Suprapubic skin (tissue), 4 donors: Measurements from ENCODE around the gene CCDC170. TPM values are rescaled to one million over a fixed set of nuclear protein-coding genes. Genes with fewer than 3 reads are reported as not detected.

Source experiments
- DNase-seq, 2 donors: peaks; one replicate each; pipeline ENCODE4 v3.0.0-alpha.2; 2019; ENCODE audit warnings: low spot score in 2 of 2
- H3K27ac ChIP-seq: fragments of 200-600 bp; sonication (generic); one replicate; pipeline ENCODE4 v1.5.1; 2019
- H3K27me3 ChIP-seq: fragments of 200-600 bp; sonication (generic); one replicate; pipeline ENCODE4 v1.5.1; 2019
- H3K36me3 ChIP-seq: fragments of 200-600 bp; sonication (generic); one replicate; pipeline ENCODE4 v1.5.1; 2019
- H3K4me1 ChIP-seq: fragments of 200-600 bp; sonication (generic); one replicate; pipeline ENCODE4 v1.5.1; 2019
- H3K4me3 ChIP-seq: fragments of 200-600 bp; sonication (generic); one replicate; pipeline ENCODE4 v1.5.1; 2019; ENCODE audit warnings: mild to moderate bottlenecking
- H3K9me3 ChIP-seq: fragments of 200-600 bp; sonication (generic); one replicate; pipeline ENCODE4 v1.5.1; 2019
- CTCF ChIP-seq, 2 donors: fragments of 200-600 bp in 1 of 2; fragments of 450-650 bp in 1 of 2; sonication (generic) in 1 of 2; IDR thresholded peaks; one replicate each; pipeline ENCODE4 v1.5.1; 2016 to 2019; ENCODE audit warnings: antibody characterized with exemption in 2 of 2, mild to moderate bottlenecking in 1 of 2, moderate library complexity in 1 of 2
- EP300 ChIP-seq: sonication (generic); formaldehyde crosslinking; IDR thresholded peaks from one replicate; pipeline ENCODE4 v1.6.1; 2017; ENCODE audit warnings: antibody characterized with exemption
- POLR2A ChIP-seq, 2 donors: fragments of 450-650 bp; IDR thresholded peaks; one replicate each; pipeline ENCODE4 v1.6.1; 2017; ENCODE audit warnings: antibody characterized with exemption in 2 of 2, mild to moderate bottlenecking in 2 of 2, moderate library complexity in 2 of 2
- POLR2AphosphoS5 ChIP-seq, 3 donors: sonication (generic); formaldehyde crosslinking; IDR thresholded peaks; one replicate each; pipeline ENCODE4 v1.6.1; 2017; ENCODE audit warnings: antibody characterized with exemption in 3 of 3
- WGBS: methylation state at CpG from one replicate; pipeline ENCODE4 v1.1.5; 2018; 5-methylcytosine and 5-hydroxymethylcytosine counted together
- total RNA-seq, 4 donors: library from RNA; depleted of rRNA; stranded (reverse); fragments of >200 nt; gene quantifications; one replicate each; pipeline ENCODE4 v1.1.0, GENCODE V29; 2016

Gene CCDC170
- total RNA-seq, 4 donors from 2014 or later = 0.16 to 0.89 (median 0.24) TPM

GRCh38 chr6:151664390-151664789 is 170.6 kb downstream of the CCDC170 start:
- no peaks in the 10 kb centered on the region for H3K27me3 ChIP-seq
- no peak overlapping the region for H3K27ac ChIP-seq
- WGBS = 65% methylated on average over 5 of the region's 5 CpGs
- no peaks in the 10 kb centered on the region for H3K36me3 ChIP-seq
- DNase-seq = no peak
- peaks cover 3% of the 10 kb centered on the region for H3K4me1 ChIP-seq
- TF ChIP-seq EP300 = no peak
- no peak for TF ChIP-seq POLR2AphosphoS5 (IDR thresholded peaks at IDR 0.05)
- TF ChIP-seq POLR2A (IDR thresholded peaks at IDR 0.05) = no peak
- no peak for TF ChIP-seq CTCF (IDR thresholded peaks at IDR 0.05)
- no peaks in the 10 kb centered on the region for H3K9me3 ChIP-seq
- H3K4me3 ChIP-seq = no peak overlapping the region

DNA sequence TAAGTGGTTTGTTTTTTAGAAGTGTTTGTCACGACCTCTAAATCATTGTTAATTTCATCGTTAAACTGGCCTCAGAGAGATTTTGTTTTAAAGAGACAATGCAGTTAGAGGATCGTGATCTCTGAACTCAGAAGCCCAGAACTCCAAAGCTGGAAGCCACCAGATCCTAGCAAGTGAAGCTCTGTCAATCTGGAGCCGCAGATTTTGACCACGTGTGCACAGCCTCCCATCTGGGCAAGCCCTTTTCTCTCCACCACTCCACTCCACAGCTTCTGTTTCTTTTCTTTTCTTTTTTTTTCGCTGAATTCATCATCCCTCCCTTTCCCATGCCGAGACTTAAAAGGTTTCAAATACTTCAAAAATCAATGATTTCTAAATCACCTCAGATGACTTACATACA is 171.5 kb downstream of the CCDC170 start:
- TF ChIP-seq EP300 = no peak
- no peak for TF ChIP-seq CTCF (IDR thresholded peaks at IDR 0.05)
- TF ChIP-seq POLR2AphosphoS5 (IDR thresholded peaks at IDR 0.05) = no peak
- no peak for TF ChIP-seq POLR2A (IDR thresholded peaks at IDR 0.05)
- no peaks in the 10 kb centered on the region for H3K27me3 ChIP-seq
- 59% methylated on average over 7 of the region's 7 CpGs for WGBS
- H3K27ac ChIP-seq = no peak overlapping the region
- peaks cover 3% of the 10 kb centered on the region for H3K4me1 ChIP-seq
- no peaks in the 10 kb centered on the region for H3K9me3 ChIP-seq
- no peak for DNase-seq
- no peak overlapping the region for H3K4me3 ChIP-seq
- H3K36me3 ChIP-seq = no peaks in the 10 kb centered on the region

- no peak overlapping the region for H3K27ac ChIP-seq
- no peaks in the 10 kb centered on the region for H3K9me3 ChIP-seq
- H3K36me3 ChIP-seq = no peaks in the 10 kb centered on the region
- H3K4me3 ChIP-seq = no peak overlapping the region
- TF ChIP-seq CTCF (IDR thresholded peaks at IDR 0.05) = no peak
- TF ChIP-seq EP300 = no peak
- TF ChIP-seq POLR2A (IDR thresholded peaks at IDR 0.05) = no peak
- no peaks in the 10 kb centered on the region for H3K27me3 ChIP-seq
- 54% methylated on average over 2 of the region's 2 CpGs for WGBS
- no peak for DNase-seq
- peaks cover 3% of the 10 kb centered on the region for H3K4me1 ChIP-seq
Observed at GRCh38 chr6:151666526-151666925, 172.7 kb downstream of the CCDC170 start.

GRCh38 chr6:151669208-151669560 is 175.4 kb downstream of the CCDC170 start:
- Histone ChIP-seq H3K4me1 (peaks cover 3% of the 10 kb centered on the region), H3K4me3 (no peak overlapping the region), H3K36me3 (no peaks in the 10 kb centered on the region), H3K27me3 (no peaks in the 10 kb centered on the region), H3K9me3 (no peaks in the 10 kb centered on the region), H3K27ac (no peak overlapping the region)
- WGBS = 77% methylated on average over 3 of the region's 3 CpGs
- DNase-seq = no peak
- TF ChIP-seq POLR2A (IDR thresholded peaks at IDR 0.05) = no peak
- TF ChIP-seq POLR2AphosphoS5 (IDR thresholded peaks at IDR 0.05) = no peak
- TF ChIP-seq CTCF (IDR thresholded peaks at IDR 0.05) = no peak
- no peak for TF ChIP-seq EP300

DNA sequence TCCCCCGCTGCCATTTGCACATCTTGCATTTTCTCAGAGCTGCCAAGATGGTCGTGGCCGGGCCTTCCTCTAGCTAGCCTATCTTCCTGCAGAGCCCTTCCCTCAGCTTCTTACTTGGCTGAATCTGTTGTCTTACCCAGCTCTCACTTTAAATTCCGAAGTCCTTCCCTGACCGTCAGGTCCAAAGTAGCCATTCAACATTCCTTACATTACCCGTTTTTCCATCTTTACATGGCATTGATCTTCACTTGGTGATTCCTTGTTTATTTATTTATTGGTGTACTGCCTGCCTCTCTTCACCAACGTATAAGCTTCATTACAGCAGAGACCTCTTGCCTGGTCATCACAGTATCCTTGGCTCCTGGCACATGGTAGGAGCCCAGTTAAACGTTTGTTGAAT is 176.3 kb downstream of the CCDC170 start:
- no peaks in the 10 kb centered on the region for H3K27me3 ChIP-seq
- no peaks in the 10 kb centered on the region for H3K36me3 ChIP-seq
- TF ChIP-seq EP300 (no peak), POLR2A (IDR thresholded peaks at IDR 0.05) (no peak), POLR2AphosphoS5 (IDR thresholded peaks at IDR 0.05) (no peak), CTCF (IDR thresholded peaks at IDR 0.05) (no peak)
- peaks cover 3% of the 10 kb centered on the region for H3K4me1 ChIP-seq
- no peak for DNase-seq
- H3K27ac ChIP-seq = no peak overlapping the region
- 90% methylated on average over 8 of the region's 8 CpGs for WGBS
- no peaks in the 10 kb centered on the region for H3K9me3 ChIP-seq
- no peak overlapping the region for H3K4me3 ChIP-seq

Other genes with a start within 250 kb of the CCDC170 start
- 10 to 100 TPM in 3 of 4 donors, 1 to 10 TPM in 1; 9.5 to 17.5 (median 13.0) TPM for gene ZBTB2, start 102.5 kb upstream of the CCDC170 start, total RNA-seq
- gene RMND1, start 41.9 kb upstream of the CCDC170 start, total RNA-seq = 10 to 100 TPM; 11.7 to 25.7 (median 12.8) TPM